WI38 (cell line): ENCODE measurements around the gene ATP6V1B1.

ENCODE experiments used
- H3K4me3 ChIP-seq: 2 replicates; pipeline ENCODE4 v1.5.1; 2011; ENCODE audit warnings: low read depth, mild to moderate bottlenecking, control low read depth, low read length
- TF ChIP-seq, protein P1 (sequence below): IDR thresholded peaks from 2 replicates; pipeline ENCODE4 v1.5.1; 2012; ENCODE audit warnings: low read depth, mild to moderate bottlenecking, control low read depth, low read length

Gene ATP6V1B1

DNA sequence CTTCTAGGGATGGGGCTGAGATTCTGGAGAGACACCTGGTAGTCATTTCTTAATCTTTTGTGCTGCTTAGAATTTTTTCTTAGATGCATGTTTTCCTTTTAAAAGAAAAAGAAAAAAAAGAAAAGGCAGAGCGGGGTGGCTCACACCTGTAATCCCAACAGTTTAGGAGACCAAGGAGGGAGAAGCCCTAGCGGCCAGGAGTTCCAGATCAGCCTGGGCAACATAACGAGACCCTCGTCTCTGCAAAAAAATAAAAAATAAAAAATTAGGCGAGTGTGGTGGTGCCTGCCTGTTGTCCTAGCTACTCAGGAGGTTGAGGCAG lies 46.0 kb upstream of the ATP6V1B1 start:
- TF ChIP-seq, protein P1, sequence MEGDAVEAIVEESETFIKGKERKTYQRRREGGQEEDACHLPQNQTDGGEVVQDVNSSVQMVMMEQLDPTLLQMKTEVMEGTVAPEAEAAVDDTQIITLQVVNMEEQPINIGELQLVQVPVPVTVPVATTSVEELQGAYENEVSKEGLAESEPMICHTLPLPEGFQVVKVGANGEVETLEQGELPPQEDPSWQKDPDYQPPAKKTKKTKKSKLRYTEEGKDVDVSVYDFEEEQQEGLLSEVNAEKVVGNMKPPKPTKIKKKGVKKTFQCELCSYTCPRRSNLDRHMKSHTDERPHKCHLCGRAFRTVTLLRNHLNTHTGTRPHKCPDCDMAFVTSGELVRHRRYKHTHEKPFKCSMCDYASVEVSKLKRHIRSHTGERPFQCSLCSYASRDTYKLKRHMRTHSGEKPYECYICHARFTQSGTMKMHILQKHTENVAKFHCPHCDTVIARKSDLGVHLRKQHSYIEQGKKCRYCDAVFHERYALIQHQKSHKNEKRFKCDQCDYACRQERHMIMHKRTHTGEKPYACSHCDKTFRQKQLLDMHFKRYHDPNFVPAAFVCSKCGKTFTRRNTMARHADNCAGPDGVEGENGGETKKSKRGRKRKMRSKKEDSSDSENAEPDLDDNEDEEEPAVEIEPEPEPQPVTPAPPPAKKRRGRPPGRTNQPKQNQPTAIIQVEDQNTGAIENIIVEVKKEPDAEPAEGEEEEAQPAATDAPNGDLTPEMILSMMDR, result no peak
- H3K4me3 ChIP-seq, result no peak overlapping the region

- TF ChIP-seq, protein P1, result no peak
- no peak overlapping the region for H3K4me3 ChIP-seq
Measured at GRCh38 chr2:70890469-70891065, 45.1 kb upstream of the ATP6V1B1 start.

- TF ChIP-seq, protein P1, result no peak
- H3K4me3 ChIP-seq, result no peak overlapping the region
Measured at GRCh38 chr2:70891572-70892357, 43.9 kb upstream of the ATP6V1B1 start.

- H3K4me3 ChIP-seq, result no peak overlapping the region
Measured at GRCh38 chr2:70892750-70893149, 43.0 kb upstream of the ATP6V1B1 start.

DNA sequence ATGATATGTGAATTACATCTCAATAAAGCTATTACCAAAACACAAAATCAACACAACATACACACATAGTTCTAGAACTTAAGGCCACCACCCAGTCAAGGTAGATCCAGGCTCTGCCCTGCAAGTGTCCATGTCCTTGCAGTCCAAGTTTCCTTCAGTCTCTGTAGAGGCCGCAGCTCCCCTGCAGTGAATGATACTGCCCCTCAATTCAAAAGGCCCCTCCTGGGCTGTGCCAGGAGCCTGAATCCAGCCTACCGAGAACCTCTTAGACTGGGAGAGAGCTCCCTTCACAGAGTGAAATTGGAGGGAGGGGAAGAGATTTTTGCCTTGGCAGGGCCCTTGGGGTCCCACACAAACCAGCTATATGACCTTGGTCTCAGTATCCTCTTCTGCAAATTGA lies 42.5 kb upstream of the ATP6V1B1 start:
- TF ChIP-seq, protein P1, result no peak
- H3K4me3 ChIP-seq, result no peak overlapping the region

More at GRCh38 chr2:70892750-70893149, 43.0 kb upstream of the ATP6V1B1 start:
- TF ChIP-seq, protein P1, result no peak

- no peak overlapping the region for H3K4me3 ChIP-seq
- TF ChIP-seq, protein P1, result no peak
Measured at GRCh38 chr2:70894765-70895164, 40.9 kb upstream of the ATP6V1B1 start.

GRCh38 chr2:70895249-70895648 lies 40.5 kb upstream of the ATP6V1B1 start:
- H3K4me3 ChIP-seq, result no peak overlapping the region
- TF ChIP-seq, protein P1, result no peak
